Measurements from ENCODE around the gene ZNF439.
"Not testable (repeated sequence)": the region's sequence is repeated elsewhere in the genome, so short reads cannot be mapped to it uniquely, and the experiment has no call there.

The ZNF439 gene

DNA sequence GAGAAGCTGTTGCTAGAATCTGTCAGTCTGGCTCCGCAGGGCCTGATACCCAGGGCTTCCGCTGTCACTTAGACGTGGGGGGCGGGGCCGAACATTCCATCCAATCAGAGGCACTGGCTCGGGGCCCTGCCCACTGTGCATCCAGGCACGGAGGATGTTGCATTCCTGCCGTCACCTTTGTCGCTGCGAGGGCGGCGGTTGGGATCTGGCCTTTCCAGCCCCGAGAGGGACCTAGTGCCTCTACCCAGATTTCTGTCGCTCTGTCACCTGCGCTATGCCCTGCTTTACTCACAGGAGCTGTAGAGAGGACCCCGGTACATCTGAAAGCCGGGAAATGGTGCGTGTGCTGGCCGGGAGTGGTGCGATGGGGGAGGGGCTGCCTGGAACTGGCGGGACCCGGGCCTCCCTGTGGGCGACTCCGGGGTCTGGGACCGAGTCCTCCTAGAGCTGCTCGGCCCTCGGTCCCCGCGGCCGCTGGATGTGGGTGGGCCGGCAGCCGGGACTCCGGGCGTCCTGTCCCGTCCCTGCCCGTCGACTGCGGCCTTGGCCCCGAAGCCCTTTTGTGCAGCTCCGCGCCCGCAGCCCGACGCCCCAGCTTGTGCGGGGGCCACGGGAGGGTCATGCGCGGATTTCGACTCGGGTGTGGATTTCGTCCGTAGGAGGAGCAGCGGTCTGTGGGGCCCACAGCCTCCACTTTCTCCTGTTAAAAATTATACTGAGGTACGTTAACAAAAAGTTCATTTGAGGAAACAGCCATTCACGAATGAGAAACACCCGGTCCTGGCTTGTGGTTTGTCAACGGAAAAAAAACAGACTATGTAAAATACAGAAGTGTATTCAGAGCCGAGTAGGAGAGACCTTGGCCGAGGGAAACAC is at the start of gene ZNF439:
TSS of gene ZNF439 (plus strand) at position 133 of the 876 bp plus-strand sequence. CDS start at position 275, 142 bp downstream.
- peak; percentile 83 for DNase-seq (ENCODE audit: low read depth)

DNA sequence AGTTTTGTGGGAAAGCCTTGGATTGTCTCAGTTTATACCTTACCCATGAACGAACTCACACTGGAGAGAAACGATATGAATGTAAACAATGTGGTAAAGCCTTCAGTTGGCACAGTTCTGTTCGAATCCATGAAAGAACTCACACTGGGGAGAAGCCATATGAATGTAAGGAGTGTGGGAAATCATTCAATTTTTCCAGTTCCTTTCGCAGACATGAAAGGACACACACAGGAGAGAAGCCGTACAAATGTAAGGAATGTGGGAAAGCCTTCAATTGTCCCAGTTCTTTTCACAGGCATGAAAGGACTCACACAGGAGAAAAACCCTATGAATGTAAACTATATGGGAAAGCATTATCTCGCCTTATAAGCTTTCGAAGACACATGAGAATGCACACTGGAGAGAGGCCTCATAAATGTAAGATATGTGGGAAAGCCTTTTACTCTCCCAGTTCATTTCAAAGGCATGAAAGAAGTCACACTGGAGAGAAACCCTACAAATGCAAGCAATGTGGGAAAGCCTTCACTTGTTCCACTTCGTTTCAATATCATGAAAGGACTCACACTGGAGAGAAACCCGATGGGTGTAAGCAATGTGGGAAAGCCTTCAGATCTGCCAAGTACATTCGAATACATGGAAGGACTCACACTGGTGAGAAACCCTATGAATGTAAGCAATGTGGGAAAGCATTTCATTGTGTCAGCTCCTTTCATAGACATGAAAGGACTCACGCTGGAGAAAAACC is 42.0 kb upstream of the ZNF439 start:
- DNase-seq (ENCODE audit: low read depth) = no peak

DNA sequence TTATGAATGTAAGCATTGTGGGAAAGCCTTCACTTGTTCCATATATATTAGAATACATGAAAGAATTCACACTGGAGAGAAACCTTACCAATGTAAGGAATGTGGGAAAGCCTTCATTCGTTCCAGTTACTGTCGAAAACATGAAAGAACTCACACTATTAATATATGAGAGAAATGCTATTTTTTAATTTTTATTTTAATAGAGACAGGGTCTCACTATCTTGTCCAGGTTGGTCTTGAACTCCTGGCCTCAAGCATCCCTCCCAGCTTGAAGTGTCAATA is 41.5 kb upstream of the ZNF439 start:
- no peak for DNase-seq (ENCODE audit: low read depth)

DNA sequence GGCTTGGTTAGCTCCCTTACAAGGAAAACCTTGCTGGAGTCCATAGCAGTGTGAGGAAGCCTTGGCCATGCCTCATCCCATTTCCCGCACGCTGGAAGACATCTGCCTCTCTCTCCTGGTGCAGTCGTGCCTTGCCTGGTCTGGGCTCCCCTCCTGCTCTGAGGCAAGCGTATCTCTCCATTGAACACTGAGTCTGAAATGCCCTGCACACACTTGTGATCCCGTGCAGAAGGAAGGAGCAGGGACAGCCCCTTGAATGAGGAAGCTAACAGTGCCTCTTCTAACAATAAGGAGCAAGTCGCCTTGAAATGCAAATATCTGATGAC is 34.9 kb upstream of the ZNF439 start:
- no peak for DNase-seq (ENCODE audit: low read depth)

DNA sequence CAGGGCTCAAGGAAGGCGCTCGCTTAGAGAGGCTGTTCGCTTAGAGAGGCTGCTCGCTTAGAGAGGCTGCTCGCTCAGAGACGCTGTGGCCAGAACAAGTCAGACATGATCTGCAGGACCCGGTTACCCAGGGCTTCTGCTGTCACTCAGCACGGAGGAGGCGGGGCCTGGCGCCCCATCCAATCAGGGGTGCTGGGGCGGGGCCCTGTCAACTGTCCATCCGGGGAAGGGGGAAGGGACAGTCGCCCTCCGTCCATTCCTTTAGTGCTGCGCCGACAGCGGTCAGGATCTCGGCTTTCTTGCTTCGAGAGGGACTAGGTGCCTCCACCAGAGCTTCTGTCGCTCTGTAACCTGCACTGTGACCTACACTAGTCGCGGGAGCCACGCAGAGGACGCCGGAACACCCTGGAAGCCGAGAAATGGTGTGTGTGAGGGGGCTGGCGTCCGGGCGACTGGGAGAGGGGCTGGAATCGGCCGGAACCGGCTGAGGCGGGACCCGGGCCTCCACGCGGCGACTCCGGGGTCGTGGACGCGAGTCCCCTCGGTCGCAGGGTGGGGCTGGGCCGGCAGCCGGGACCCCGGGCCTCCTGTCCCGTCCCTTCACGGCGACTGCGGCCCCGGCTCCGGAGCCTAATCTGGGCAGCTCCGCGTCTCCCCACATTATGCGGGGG is 34.4 kb upstream of the ZNF439 start, which contains the start of gene ZNF440:
TSS of gene ZNF440 (plus strand) at position 245 of the 671 bp plus-strand sequence. CDS start at position 420, 175 bp downstream.
- DNase-seq (ENCODE audit: low read depth) = peak; percentile 70

DNA sequence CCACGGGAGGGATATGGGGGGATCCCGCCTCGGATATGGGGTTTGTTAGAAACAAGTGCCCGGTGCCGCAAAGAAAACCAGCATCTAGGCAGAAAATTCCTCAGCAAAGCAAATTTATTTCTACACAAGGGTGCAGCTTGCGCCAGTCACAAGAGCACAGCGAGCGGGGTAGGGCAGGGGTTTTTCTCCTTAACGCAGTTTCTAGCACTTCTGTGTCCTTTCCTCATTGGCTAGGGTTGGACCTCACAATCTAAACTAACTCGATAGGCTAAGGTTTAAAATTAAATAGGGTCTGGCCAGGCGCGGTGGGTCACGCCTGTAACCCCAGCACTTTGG is 33.9 kb upstream of the ZNF439 start:
- no peak for DNase-seq (ENCODE audit: low read depth)

DNA sequence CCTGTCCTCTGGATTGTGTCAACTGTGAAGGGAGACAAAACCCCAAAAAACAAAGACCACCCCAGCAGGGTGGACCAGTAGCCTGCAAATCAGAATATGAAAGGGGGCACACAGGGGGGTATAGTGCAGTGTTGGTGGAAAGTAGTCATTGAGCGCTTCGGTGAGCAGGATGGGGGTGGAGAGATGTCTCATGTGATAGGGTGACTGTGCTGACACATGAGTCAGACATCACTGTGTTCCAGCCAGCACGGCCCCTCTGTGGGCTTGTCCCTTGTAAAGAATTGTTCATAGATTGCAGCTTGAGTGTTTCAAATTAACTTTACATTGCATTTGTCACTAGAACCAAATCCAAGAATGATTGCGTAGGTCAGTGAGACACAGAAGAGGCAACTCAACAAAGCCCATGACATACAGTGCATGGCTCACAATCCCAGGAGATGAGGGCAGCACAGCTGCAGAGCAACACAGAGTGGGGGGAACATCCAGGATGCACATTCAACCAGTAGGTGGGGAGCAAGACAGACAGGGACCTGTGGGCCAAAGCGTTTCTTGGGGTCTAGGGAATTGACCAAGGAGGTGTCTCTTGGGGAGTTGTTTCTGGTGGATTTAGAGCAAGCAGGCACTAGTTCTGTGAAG is 26.9 kb upstream of the ZNF439 start:
- no peak for DNase-seq (ENCODE audit: low read depth)

DNA sequence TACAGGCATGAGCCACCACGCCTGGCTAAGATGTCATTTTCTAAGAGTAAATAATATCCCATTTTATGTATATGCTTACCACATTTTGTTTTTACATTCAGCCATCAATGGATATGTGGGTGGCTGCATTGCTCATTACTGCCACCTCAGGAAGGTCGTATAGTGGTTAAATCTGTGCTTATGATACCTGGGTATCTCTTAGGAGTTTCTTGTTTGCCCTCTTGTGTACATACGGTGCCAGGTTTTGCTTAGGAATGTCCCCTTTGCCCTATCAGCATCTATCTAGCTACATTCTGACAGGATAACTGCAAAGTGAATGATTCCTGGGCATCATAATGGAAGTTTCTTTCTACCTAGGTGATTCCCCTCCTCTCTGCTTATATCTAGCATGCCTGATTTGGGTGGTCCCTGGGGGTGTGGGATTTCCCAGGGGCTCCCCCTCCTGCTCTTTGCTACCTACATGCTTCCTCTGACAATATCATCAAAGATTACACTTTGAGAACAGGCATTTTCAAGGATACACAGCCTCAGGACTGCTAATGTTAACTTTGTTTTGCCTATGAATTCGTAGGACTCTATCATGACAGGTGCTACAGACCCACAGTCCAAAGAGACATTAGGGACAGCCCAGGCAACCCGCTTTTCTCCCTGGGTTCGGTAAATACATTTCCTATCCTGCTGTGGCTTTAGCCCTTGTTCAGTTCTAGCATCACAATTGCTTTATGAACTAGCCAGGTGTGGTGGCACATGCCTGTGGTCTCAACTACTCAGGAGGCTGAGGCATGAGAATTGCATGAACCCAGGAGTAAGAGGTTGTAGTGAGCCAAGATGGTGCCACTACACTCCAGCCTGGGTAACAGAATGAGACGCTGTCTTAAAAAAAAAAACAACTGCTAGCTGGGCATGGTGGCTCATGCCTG is 19.3 kb upstream of the ZNF439 start:
- not testable (repeated sequence) for DNase-seq (ENCODE audit: low read depth)

DNA sequence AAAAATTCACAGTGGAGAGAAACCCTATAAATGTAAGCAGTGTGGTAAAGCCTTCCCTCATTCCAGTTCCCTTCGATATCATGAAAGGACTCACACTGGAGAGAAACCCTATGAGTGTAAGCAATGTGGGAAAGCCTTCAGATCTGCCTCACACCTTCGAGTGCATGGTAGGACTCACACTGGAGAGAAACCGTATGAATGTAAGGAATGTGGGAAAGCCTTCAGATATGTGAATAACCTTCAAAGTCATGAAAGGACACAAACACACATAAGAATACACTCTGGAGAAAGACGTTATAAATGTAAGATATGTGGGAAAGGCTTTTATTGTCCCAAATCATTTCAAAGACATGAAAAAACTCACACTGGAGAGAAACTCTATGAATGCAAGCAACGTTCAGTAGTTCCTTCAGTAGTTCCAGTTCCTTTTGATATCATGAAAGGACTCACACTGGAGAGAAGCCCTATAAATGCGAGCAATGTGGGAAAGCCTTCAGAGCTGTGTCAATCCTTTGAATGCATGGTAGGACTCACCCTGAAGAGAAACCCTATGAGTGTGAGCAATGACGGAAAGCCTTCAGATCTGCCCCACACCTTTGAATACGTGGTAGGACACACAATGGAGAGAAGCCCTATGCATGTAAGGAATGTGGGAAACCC is 16.1 kb upstream of the ZNF439 start:
- DNase-seq (ENCODE audit: low read depth) = no peak

DNA sequence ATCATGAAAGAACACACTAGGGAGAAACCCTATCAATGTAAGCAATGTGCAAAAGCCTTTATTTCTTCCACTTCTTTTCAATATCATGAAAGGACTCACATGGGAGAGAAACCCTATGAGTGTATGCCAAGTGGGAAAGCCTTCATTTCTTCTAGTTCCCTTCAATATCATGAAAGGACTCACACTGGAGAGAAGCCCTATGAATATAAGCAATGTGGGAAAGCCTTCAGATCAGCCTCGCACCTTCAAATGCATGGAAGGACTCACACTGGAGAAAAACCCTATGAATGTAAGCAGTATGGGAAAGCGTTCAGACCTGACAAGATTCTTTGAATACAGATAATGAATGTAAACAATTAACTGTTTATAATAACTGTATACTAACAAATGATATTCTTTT is 15.0 kb upstream of the ZNF439 start:
- no peak for DNase-seq (ENCODE audit: low read depth)

DNA sequence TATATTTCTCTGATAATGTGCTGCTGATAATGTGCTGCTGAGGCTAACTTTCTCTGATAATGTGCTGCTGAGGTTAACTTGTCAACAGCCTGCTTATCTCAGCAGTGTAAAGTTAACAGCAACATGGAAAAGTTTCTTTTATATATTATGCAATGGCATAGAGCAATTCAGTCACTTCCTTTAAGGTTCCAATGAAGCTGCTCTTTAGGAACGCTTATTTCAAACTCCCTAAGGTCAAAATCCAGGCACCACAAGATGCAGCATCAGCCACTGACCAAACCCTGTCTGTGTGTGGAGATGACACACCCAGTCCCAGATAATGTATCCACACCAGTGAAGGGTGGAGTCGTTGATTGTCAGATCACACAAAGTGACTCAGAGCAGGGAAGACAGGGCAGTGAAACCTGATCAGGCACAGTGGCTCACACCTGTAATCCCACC is 12.9 kb upstream of the ZNF439 start:
- DNase-seq (ENCODE audit: low read depth) = not testable (repeated sequence)

DNA sequence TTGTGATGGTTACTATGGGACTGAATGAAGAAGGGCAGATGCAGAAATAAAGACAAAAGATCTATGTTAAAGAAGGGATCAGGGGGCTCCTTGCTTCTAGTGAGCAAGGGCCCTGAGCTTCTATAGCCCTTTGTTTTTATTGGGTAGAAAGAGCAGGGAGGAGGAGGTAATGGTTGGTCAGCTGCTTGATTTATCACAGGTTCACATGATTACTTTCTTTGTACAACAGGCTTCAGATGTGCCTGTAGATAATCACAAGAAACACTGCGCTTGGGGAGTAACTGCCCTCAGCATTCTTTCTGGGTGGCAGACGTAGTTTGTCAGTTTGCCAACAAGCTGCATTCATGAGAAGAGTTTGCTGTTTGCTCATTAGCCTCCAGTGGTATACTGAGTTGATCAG is 4.8 kb upstream of the ZNF439 start:
- no peak for DNase-seq (ENCODE audit: low read depth)

DNA sequence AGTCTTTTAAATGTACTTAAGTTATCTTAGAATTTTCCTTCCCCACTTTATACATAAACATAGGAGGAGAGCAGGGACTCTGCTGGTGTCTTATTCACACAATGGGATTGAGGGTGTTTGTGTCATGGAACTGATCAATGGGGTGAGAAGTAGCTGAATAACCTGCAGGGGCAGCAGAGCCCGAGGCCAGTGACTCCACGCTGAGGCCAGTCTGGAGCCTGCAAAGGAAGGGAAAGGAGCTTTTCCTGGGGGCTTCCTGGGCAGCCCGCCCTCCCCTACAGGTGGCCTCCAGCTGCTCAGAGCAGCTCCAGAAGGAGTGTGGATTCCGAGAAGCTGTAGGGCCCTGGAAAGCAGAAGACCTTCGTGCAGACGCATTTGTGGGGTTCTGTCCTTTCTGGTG is 911 bp upstream of the ZNF439 start:
- DNase-seq (ENCODE audit: low read depth) = not testable (repeated sequence)

DNA sequence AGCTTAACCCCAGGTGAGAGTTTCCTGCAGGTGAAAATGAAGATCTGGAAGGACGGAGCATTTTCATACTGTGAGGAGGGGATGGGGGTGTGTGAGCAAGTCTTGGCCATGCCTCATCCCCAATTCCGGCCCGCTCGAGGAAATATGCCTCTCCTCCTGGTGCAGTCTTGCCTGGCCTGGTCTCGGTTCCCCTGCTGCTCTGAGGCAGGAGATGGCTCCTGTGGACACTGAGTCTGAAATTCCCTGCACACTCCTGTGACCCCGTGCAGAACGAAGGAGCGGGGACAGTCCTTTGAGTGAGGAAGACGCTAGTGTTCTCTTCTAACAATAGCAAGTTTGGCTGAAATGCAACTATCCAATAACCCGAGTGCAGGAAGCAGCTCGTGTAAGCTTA is 329 bp upstream of the ZNF439 start:
- DNase-seq (ENCODE audit: low read depth) = no peak

DNA sequence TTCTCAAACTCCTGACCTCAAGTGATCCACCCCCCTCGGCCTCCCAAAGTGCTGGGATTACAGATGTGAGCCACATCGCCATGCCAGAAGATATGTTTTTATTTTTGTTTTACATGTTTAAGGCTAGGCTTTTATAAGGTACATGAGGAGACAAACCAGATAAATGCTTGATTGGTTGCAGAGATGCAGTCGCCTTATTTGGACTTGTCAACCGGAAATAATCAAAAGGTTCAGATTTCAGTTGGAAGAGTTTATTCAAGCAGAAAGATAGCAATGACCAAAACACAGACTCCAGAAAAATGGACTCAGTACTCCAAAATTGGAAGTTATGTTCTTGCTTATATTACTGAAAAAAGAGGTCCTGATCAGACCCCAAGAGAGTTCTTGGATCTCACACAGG is 1.8 kb downstream of the ZNF439 start:
- DNase-seq (ENCODE audit: low read depth) = not testable (repeated sequence)

DNA sequence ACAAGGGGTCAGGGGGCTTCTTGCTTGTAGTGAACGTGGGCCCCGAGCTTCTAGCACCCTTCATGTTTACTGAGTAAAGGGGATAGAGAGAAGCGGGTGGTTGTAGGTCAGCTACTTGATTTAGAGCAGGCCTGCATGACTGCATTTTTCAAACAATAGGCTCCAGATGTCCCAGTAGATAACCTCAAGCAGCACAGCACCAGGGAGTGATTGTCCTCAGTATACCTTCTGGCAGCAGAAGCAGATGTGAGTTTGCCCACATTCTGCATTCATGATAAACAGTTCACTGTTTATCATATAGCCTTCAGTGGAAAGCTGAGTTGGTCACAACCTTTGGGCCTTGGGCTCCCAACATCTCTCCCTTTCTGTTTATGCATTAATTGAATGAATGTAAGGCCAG is 4.8 kb downstream of the ZNF439 start:
- DNase-seq (ENCODE audit: low read depth) = no peak

DNA sequence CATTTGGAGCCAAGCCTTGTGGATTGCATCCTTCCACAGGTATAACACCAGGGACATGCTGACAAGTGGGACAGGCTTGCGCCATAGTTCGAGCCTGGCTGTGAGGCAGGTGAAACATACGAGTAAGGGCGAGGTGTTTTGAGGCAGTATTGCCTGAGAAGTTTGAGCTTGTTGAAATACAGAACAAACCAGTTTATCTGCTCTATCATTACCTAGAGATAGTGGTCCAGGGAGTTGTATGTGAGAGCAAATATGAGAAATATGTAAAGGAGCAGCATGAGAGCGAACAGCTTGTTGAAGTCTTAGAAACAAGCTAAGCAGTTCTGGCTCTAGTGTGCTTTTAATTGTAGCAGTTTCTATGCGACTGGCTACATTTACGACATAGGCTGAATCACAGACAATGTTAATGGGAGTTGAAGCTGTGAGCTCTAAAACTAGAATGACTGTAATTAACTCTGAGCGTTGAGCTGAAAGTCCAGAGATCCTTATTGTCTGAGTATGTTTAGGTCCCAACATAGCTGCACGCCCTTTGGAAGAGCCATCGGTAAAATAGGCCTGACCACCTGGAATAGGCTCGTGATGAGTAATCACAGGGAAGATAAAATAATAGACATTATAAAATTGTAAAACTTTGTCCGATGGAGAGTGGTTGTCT is 8.2 kb downstream of the ZNF439 start:
- DNase-seq (ENCODE audit: low read depth) = no peak

DNA sequence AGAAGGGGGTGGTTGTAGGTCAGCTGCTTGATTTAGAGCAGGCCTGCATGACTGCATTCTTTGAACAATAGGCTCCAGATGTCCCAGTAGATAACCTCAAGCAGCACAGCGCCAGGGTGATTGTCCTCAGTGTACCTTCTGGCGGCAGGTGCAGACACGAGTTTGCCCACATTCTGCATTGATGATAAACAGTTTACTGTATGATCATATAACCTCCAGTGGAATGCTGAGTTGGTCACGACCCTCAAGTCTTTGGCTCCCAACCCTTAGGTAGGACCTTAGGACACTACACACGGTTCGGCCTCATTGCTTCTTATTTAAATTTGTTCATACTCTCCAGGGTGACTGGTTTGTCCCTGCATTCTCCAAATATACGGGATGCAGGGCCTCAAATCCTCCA is 12.2 kb downstream of the ZNF439 start:
- no peak for DNase-seq (ENCODE audit: low read depth)

DNA sequence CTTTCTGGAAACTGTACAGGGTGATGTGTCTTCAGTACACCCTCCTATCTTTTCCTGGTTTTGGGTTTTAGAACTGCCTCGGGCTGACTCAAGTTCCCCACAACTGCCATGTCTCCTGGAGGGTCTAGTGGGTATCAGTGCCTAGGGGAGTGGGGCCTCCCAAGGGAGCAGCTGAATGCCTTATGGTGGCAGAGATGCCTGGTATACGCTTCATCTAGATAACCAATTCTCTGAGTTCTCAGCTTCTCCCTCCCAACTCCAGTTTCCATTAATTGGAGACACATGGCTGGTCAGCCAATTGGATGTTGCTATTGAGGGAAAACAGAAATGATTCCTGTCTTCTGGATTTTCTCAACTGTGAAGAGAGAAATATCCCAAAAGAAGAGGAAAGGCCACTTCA is 12.8 kb downstream of the ZNF439 start:
- no peak for DNase-seq (ENCODE audit: low read depth)

DNA sequence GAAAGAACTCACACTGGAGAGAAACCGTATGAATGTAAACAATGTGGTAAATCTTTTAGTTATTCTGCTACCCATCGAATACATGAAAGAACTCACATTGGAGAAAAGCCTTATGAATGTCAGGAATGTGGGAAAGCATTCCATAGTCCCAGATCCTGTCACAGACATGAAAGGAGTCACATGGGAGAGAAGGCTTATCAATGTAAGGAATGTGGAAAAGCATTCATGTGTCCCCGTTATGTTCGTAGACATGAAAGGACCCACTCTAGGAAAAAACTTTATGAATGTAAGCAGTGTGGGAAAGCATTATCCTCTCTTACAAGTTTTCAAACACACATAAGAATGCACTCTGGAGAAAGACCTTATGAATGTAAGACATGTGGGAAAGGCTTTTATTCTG is 19.2 kb downstream of the ZNF439 start:
- DNase-seq (ENCODE audit: low read depth) = not testable (repeated sequence)
